Natural killer cell (primary cell): ENCODE data around the gene GIMAP5. TPM values are rescaled to one million over a fixed set of nuclear protein-coding genes. Genes with fewer than 3 reads are reported as not detected.
A peak's percentile ranks its signal among the peaks of the same experiment; 100 is the strongest.

Experiments used
- ATAC-seq, 3 donors: fragments of 150-1000 bp in 2 of 3; fragments of 200-7000 bp in 1 of 3; cut with Tn5 transposase; 1 replicate in 1 of 3; 2 replicates in 2 of 3; pipeline ENCODE4 v1.10.0; 2021; ENCODE audit warnings: mild to moderate bottlenecking in 2 of 3, moderate library complexity in 2 of 3
- DNase-seq, 2 donors: peaks; one replicate each; pipeline versions ENCODE4 v3.0.0 to v3.0.0-alpha.2; 2013 to 2021; ENCODE audit warnings: mixed read lengths in 1 of 2
- H3K27ac ChIP-seq: one replicate; pipeline ENCODE4 v1.5.1; 2013; ENCODE audit warnings: mild to moderate bottlenecking, low read length
- H3K27me3 ChIP-seq: one replicate; pipeline ENCODE4 v1.6.1; 2013; ENCODE audit warnings: low read length; ENCODE audit not compliant: control insufficient read depth, insufficient read depth
- H3K36me3 ChIP-seq: one replicate; pipeline ENCODE4 v1.6.1; 2013; ENCODE audit warnings: low read length; ENCODE audit not compliant: control insufficient read depth, insufficient read depth
- H3K4me1 ChIP-seq: one replicate; pipeline ENCODE4 v1.6.1; 2013; ENCODE audit warnings: low read length; ENCODE audit not compliant: control insufficient read depth, insufficient read depth
- H3K4me3 ChIP-seq: one replicate; pipeline ENCODE4 v1.5.1; 2013; ENCODE audit warnings: low read length
- H3K9me3 ChIP-seq: one replicate; pipeline ENCODE4 v1.6.1; 2013; ENCODE audit warnings: low read length; ENCODE audit not compliant: control insufficient read depth, insufficient read depth
- H3K27ac Mint-ChIP-seq, 2 donors: one replicate each; pipeline ENCODE4 v1.8.0; 2022; ENCODE audit warnings: mild to moderate bottlenecking in 2 of 2, mixed read lengths in 2 of 2, moderate library complexity in 1 of 2
- H3K27me3 Mint-ChIP-seq, 2 donors: one replicate each; pipeline ENCODE4 v1.8.0; 2022; ENCODE audit warnings: low read depth in 2 of 2, mixed read lengths in 2 of 2
- H3K36me3 Mint-ChIP-seq: one replicate; pipeline ENCODE4 v1.8.0; 2022; ENCODE audit warnings: mixed read lengths
- H3K4me1 Mint-ChIP-seq, 2 donors: one replicate each; pipeline ENCODE4 v1.8.0; 2022; ENCODE audit warnings: mixed read lengths in 2 of 2
- H3K4me3 Mint-ChIP-seq: one replicate; pipeline ENCODE4 v1.8.0; 2022; ENCODE audit warnings: mild to moderate bottlenecking, moderate library complexity, mixed read lengths
- H3K9me3 Mint-ChIP-seq, 2 donors: one replicate each; pipeline ENCODE4 v1.8.0; 2022; ENCODE audit warnings: mixed read lengths in 2 of 2
- WGBS: methylation state at CpG from one replicate; pipeline ENCODE4 v1.1.7; 2013; ENCODE audit warnings: missing lambda C conversion rate; ENCODE audit not compliant: insufficient coverage; 5-methylcytosine and 5-hydroxymethylcytosine counted together
- intact Hi-C: fragments of 100-400 bp; cut with micrococcal nuclease; formaldehyde crosslinking; loops from one replicate; pipeline ENCODE4 v1.14.2; 2022
- total RNA-seq, 4 donors: library from RNA; stranded (reverse); fragments of 120-200 nt in 1 of 4; gene quantifications; one replicate each; pipeline versions ENCODE4 v1.2.3 to v1.2.4, GENCODE V29; 2013 to 2022
- TF ChIP-seq, protein P1 (sequence below): fragments of 200-600 bp; IDR thresholded peaks from one replicate; pipeline ENCODE4 v1.8.0; 2022; ENCODE audit warnings: antibody characterized with exemption

GIMAP5 gene
- total RNA-seq, 3 donors from 2014 or later (not counting 1 experiment from before 2014, with no cell fraction given) = 29.2 to 64.1 (median 35.3) TPM

DNA sequence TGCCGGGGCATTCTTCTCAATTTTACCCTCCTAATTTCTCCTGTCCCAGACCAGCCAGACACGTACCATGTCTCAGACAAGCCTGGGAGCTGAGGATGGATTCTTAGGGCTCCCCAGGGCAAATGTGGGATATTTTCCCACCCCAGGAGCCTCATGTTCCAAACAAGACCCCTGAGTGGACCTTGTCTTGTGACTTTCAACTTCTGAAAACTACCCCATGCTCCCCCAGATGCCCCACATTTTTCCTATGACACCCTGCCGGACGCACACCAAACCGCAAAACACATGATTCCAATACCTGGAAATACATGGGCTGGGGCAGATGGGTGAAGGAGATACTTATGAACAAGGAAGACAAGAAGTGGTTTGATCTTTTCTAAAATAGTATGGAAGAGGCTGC is 874 bp downstream of the GIMAP5 start:
- Histone ChIP-seq H3K27ac (peak overlapping the region; percentile 64), H3K27me3 (no peaks in the 10 kb centered on the region), H3K4me1 (peaks cover 35% of the 10 kb centered on the region), H3K4me3 (peak overlapping the region; percentile 84), H3K36me3 (peaks cover 32% of the 10 kb centered on the region), H3K9me3 (no peaks in the 10 kb centered on the region)
- DNase-seq (no peak), ATAC-seq (no peak)
- Mint-ChIP-seq H3K27me3 (no peaks in the 10 kb centered on the region), H3K4me1 (peaks cover 66 to 77% of the 10 kb centered on the region in 2 donors), H3K36me3 (peaks cover 40% of the 10 kb centered on the region), H3K27ac (peak overlapping the region; percentile 86 to 91), H3K9me3 (no peaks in the 10 kb centered on the region), H3K4me3 (peak overlapping the region; percentile 91)
- intact Hi-C loops = loop anchor here (2.0 to 5.0 kb wide), 5 partner anchors 19 to 286 kb away; partner anchors contain the start of genes GIMAP2, GIMAP4 and GIMAP8
- TF ChIP-seq, protein P1, sequence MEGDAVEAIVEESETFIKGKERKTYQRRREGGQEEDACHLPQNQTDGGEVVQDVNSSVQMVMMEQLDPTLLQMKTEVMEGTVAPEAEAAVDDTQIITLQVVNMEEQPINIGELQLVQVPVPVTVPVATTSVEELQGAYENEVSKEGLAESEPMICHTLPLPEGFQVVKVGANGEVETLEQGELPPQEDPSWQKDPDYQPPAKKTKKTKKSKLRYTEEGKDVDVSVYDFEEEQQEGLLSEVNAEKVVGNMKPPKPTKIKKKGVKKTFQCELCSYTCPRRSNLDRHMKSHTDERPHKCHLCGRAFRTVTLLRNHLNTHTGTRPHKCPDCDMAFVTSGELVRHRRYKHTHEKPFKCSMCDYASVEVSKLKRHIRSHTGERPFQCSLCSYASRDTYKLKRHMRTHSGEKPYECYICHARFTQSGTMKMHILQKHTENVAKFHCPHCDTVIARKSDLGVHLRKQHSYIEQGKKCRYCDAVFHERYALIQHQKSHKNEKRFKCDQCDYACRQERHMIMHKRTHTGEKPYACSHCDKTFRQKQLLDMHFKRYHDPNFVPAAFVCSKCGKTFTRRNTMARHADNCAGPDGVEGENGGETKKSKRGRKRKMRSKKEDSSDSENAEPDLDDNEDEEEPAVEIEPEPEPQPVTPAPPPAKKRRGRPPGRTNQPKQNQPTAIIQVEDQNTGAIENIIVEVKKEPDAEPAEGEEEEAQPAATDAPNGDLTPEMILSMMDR = no peak
- WGBS = 45% methylated on average over 3 of the region's 5 CpGs

DNA sequence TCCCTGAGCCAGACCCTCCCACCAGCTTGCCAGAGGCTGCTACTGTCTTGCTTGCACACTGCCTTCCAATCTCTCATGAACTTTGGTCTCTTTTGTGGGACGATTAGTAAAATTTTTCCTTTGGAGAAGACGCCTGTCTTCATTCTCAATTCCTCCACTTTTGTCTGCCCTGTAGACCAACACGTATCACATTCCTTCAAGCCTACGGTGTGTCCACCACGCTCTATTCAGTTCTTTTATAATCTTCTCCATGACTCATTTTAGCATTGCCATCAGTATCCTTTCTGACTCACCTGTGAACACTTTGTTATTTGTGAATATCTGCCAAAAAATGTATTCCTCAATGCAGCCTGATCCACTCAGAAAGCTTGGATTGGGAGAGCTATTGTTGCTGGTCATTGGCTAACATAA is 1.4 kb downstream of the GIMAP5 start:
- Histone ChIP-seq H3K27ac (peak overlapping the region; percentile 64), H3K9me3 (no peaks in the 10 kb centered on the region), H3K4me1 (peaks cover 37% of the 10 kb centered on the region), H3K4me3 (peak overlapping the region; percentile 84), H3K27me3 (no peaks in the 10 kb centered on the region), H3K36me3 (peaks cover 37% of the 10 kb centered on the region)
- 40% methylated on average over 5 of the region's 5 CpGs for WGBS
- Mint-ChIP-seq H3K4me1 (peaks cover 66 to 77% of the 10 kb centered on the region in 2 donors), H3K36me3 (peaks cover 45% of the 10 kb centered on the region), H3K9me3 (no peaks in the 10 kb centered on the region), H3K4me3 (peak overlapping the region; percentile 91), H3K27ac (peak overlapping the region; percentile 86 to 91), H3K27me3 (no peaks in the 10 kb centered on the region)
- intact Hi-C loops = loop anchor here (2.0 to 5.0 kb wide), 5 partner anchors 18 to 286 kb away; partner anchors contain the start of genes GIMAP2, GIMAP4 and GIMAP8
- DNase-seq (no peak), ATAC-seq (peak in 1 of 3 donors; percentile 40)
- TF ChIP-seq, protein P1 = no peak

- H3K27ac Mint-ChIP-seq = peak overlapping the region; percentile 86 to 91
- Histone ChIP-seq H3K36me3 (peaks cover 41% of the 10 kb centered on the region), H3K9me3 (no peaks in the 10 kb centered on the region), H3K4me1 (peaks cover 41% of the 10 kb centered on the region), H3K27ac (peak overlapping the region; percentile 64), H3K4me3 (peak overlapping the region; percentile 84), H3K27me3 (no peaks in the 10 kb centered on the region)
- peaks cover 46% of the 10 kb centered on the region for H3K36me3 Mint-ChIP-seq
- H3K27me3 Mint-ChIP-seq = no peaks in the 10 kb centered on the region
- peaks cover 66 to 77% of the 10 kb centered on the region in 2 donors for H3K4me1 Mint-ChIP-seq
- H3K4me3 Mint-ChIP-seq = peak overlapping the region; percentile 91
- no peaks in the 10 kb centered on the region for H3K9me3 Mint-ChIP-seq
- TF ChIP-seq, protein P1 = peak; percentile 11
- DNase-seq (peak in 1 of 2 donors; percentile 43), ATAC-seq (no peak)
- intact Hi-C loops = loop anchor here (2.0 to 5.0 kb wide), 5 partner anchors 18 to 287 kb away; partner anchors contain the start of genes GIMAP2, GIMAP4 and GIMAP8
These were observed 1.8 kb downstream of the GIMAP5 start for GRCh38 chr7:150739033-150739432.

DNA sequence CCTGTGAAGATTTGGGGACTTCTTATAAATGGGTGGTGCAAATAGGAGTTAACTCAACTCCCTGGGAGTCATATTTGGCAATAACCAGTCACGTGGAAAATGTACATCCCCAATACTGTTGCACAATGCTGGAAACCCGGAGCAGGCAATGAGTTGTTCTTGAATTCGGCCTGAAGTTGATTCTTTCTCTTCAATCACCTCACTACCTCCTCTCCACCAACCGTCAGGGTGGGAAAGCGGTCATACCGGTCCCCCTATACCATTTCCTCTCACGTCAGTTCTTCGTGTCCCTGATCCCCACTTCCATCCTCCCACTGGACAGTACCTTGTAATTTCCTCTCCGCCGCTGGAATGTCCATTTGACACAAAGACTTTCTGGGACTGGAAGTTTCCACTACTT is 2.8 kb downstream of the GIMAP5 start:
- peaks cover 73 to 83% of the 10 kb centered on the region in 2 donors for H3K4me1 Mint-ChIP-seq
- H3K4me3 ChIP-seq = peak overlapping the region; percentile 84
- H3K27ac ChIP-seq = peak overlapping the region; percentile 64

More for the DNA sequence above, 2.8 kb downstream of the GIMAP5 start:
- peak overlapping the region; percentile 86 to 91 for H3K27ac Mint-ChIP-seq
- Histone ChIP-seq H3K27me3 (no peaks in the 10 kb centered on the region), H3K9me3 (no peaks in the 10 kb centered on the region), H3K4me1 (peaks cover 51% of the 10 kb centered on the region), H3K36me3 (peaks cover 49% of the 10 kb centered on the region)
- no peaks in the 10 kb centered on the region for H3K27me3 Mint-ChIP-seq
- intact Hi-C loops = no loop called here
- peak overlapping the region; percentile 91 for H3K4me3 Mint-ChIP-seq
- 74% methylated on average over 10 of the region's 10 CpGs for WGBS
- H3K9me3 Mint-ChIP-seq = no peaks in the 10 kb centered on the region
- ATAC-seq (no peak), DNase-seq (peak in 1 of 2 donors; percentile 50)
- TF ChIP-seq, protein P1 = no peak
- peaks cover 47% of the 10 kb centered on the region for H3K36me3 Mint-ChIP-seq
